CD4-positive, alpha-beta T cell treated with Interleukin-21 for 1 hour (primary cell): ENCODE measurements around the gene OR4E1.
"Not testable (repeated sequence)": the region's sequence is repeated elsewhere in the genome, so short reads cannot be mapped to it uniquely, and the experiment has no call there.

Experiments
- DNase-seq: peaks from one replicate; pipeline ENCODE4 v3.0.0-alpha.2; 2020

OR4E1 gene

DNA sequence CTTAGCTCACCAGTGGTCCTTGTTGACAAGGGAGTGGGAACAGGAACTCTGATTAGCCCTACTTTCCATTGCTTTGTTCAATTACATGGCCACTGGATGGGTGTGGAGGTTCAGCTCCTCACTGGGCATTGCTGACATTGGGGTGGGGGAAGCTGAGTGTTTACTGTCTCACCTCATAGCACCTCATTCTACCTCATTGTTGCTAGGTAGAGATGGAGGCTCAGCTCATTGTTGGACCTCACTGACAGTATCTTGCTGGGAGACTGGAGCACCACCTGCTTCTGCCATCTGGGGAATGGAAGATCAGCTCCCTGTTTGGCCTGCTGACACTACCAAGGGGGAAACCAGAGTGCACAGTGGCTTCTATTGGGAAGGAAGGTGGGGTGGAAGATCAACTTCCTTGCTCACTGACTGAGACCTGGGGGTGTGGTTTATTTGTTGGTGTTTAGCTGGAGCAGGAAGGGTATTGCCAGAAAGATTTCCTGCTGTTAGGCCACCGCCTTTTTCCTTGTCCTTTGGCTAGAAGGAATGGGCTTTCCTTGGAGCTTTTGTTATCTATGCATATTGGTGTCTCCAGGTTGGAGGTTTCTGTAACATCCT is 21.3 kb downstream of the OR4E1 start:
- DNase-seq: no peak

- no peak for DNase-seq
These were observed 26.2 kb downstream of the OR4E1 start for GRCh38 chr14:21647380-21647779.

GRCh38 chr14:21643407-21643806 is 30.2 kb downstream of the OR4E1 start:
- no peak for DNase-seq

GRCh38 chr14:21642683-21643082 is 30.9 kb downstream of the OR4E1 start:
- DNase-seq: no peak

DNA sequence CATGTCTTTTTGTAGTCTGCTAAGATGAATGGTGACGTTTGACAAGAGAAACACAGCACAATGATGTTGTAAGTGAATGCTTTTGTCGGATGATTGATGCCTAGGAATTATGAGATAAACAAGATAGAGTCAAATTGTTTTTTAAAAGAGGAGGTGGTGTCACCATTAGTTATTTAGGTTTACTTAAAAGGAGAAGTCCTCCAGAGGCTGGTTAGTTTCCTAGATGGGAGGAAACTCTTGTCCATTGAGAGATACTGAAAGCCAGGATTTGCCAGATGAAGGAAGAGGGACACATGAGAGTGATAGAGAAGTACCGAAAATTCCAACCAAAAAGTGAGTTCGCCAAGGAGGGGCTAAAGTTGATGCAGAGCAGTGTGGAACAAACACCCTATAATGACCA is 38.8 kb downstream of the OR4E1 start, which contains the start of gene OR10G2:
Gene OR10G2 (minus strand): TSS at position 101 of the 400 bp plus-strand sequence. CDS start 98 bp downstream, at position 3.
- no peak for DNase-seq

- DNase-seq: no peak
These were observed 42.5 kb downstream of the OR4E1 start for GRCh38 chr14:21631084-21631483.

- DNase-seq: not testable (repeated sequence)
These were observed 43.1 kb downstream of the OR4E1 start for GRCh38 chr14:21630503-21630902.

- DNase-seq: no peak
These were observed 47.0 kb downstream of the OR4E1 start for GRCh38 chr14:21626491-21627230.
